ENCODE data around the gene ETV3. TPM values are rescaled to one million over a fixed set of nuclear protein-coding genes. Genes with fewer than 3 reads are reported as not detected.

The ETV3 gene
- total RNA-seq, 1 experiment from 2014 or later = 21.2 TPM

GRCh38 chr1:157162345-157162744 lies 24.1 kb upstream of the ETV3 start:
- Histone ChIP-seq H3K27ac (ENCODE audit: low read depth, low read length) (no peak overlapping the region), H3K27me3 (ENCODE audit: insufficient read depth, low read length) (no peaks in the 10 kb centered on the region), H3K4me1 (ENCODE audit: control insufficient read depth in 1 of 2, insufficient read depth in 2 of 2, low read length in 2 of 2) (peaks cover 0 to 7% of the 10 kb centered on the region in 2 experiments; a peak in 2 of 4 replicates), H3K4me2 (ENCODE audit: low read length) (no peak overlapping the region), H3K36me3 (ENCODE audit: control insufficient read depth in 1 of 2, insufficient read depth in 2 of 2, low read length in 2 of 2) (no peaks in the 10 kb centered on the region), H3K9ac (ENCODE audit: low read length) (no peak overlapping the region), H2AFZ (ENCODE audit: low read depth, low read length, poor library complexity, severe bottlenecking) (no peak overlapping the region), H3K9me2 (ENCODE audit: insufficient read depth) (no peaks in the 10 kb centered on the region), H4K20me1 (ENCODE audit: insufficient read depth) (no peaks in the 10 kb centered on the region), H3K79me2 (ENCODE audit: insufficient read depth, low read length) (no peaks in the 10 kb centered on the region), H3K4me3 (replicated peaks in 1 of 2; ENCODE audit: low read depth in 1 of 2, low read length in 2 of 2) (no peak overlapping the region), H3K9me3 (ENCODE audit: control insufficient read depth in 1 of 2, insufficient read depth in 1 of 2, low read depth in 1 of 2, low read length in 2 of 2) (no peaks in the 10 kb centered on the region)
- ChIA-PET RAD21 (ENCODE audit: low non-redundant PET in 1 of 2, low total read pairs in 2 of 2, uncharacterized antibody in 2 of 2, unreplicated experiment in 2 of 2) (no interaction called here), CTCF (no interaction called here), POLR2A (no interaction called here)
- no TSS peak for BruUV-seq (replicated peaks)
- intact Hi-C loops (cut with micrococcal nuclease) = loop anchor here (10.0 kb wide), 1 partner anchor 962 kb away; a partner anchor contains a TSS
- no peak for ATAC-seq
- no peak for DNase-seq (ENCODE audit: low read depth, low spot score)
- TF ChIP-seq RAD21 (IDR thresholded peaks at IDR 0.05; ENCODE audit: low read depth) (no peak), MAX (IDR thresholded peaks at IDR 0.05) (no peak), EZH2 (IDR thresholded peaks at IDR 0.05) (no peak), EGR1 (IDR thresholded peaks at IDR 0.05; ENCODE audit: low read depth) (no peak), EZH2phosphoT487 (IDR thresholded peaks at IDR 0.05; ENCODE audit: borderline replicate concordance) (no peak), SIN3A (IDR thresholded peaks at IDR 0.05; ENCODE audit: low read depth) (no peak), SP1 (IDR thresholded peaks at IDR 0.05; ENCODE audit: low read depth) (no peak), JUND (IDR thresholded peaks at IDR 0.05) (no peak), CTCF (IDR thresholded peaks at IDR 0.05 in 2 of 3, conservative IDR thresholded peaks at IDR 0.05 in 1 of 3; ENCODE audit: borderline replicate concordance in 1 of 3, insufficient read depth in 1 of 3, low read depth in 2 of 3, low read length in 2 of 3) (no peak), YY1 (IDR thresholded peaks at IDR 0.05; ENCODE audit: extremely low read depth, insufficient replicate concordance, low read depth, low read length) (no peak), ZFX (IDR thresholded peaks at IDR 0.05) (no peak), ZNF274 (IDR thresholded peaks at IDR 0.05; ENCODE audit: low read depth, low read length) (no peak), TCF7L2 (IDR thresholded peaks at IDR 0.05; ENCODE audit: borderline replicate concordance, extremely low read depth, insufficient read depth, insufficient read length) (no peak), REST (IDR thresholded peaks at IDR 0.05; ENCODE audit: low read depth) (no peak), CBX3 (IDR thresholded peaks at IDR 0.05; ENCODE audit: low read depth) (no peak), POLR2A (IDR thresholded peaks at IDR 0.05; ENCODE audit: borderline replicate concordance, extremely low read depth, insufficient read depth, insufficient read length) (no peak)
